Spleen (tissue), 11 donors: ENCODE measurements around the gene SEMA7A. TPM values are rescaled to one million over a fixed set of nuclear protein-coding genes. Genes with fewer than 3 reads are reported as not detected.
A peak's percentile ranks its signal among the peaks of the same experiment; 100 is the strongest.
"Not testable (repeated sequence)": the region's sequence is repeated elsewhere in the genome, so short reads cannot be mapped to it uniquely, and the experiment has no call there.

Source experiments
- DNase-seq: peaks from one replicate; pipeline ENCODE4 v3.0.0-alpha.2; 2020
- H3K27ac ChIP-seq, 8 donors: fragments of 200-600 bp; sonication (generic) in 7 of 8; 1 replicate in 4 of 8; 2 replicates in 4 of 8; pipeline versions ENCODE4 v1.5.0 to v1.8.0; 2016 to 2021; ENCODE audit warnings: inconsistent platforms in 4 of 8, mild to moderate bottlenecking in 4 of 8, moderate library complexity in 1 of 8
- H3K27me3 ChIP-seq, 7 donors: fragments of 200-600 bp; sonication (generic) in 6 of 7; replicated peaks in 1 of 7; 1 replicate in 4 of 7; 2 replicates in 3 of 7; pipeline versions ENCODE4 v1.5.0 to v1.8.0; 2016 to 2021; ENCODE audit warnings: inconsistent platforms in 3 of 7, mild to moderate bottlenecking in 1 of 7
- H3K36me3 ChIP-seq, 6 donors: fragments of 200-600 bp; sonication (generic) in 5 of 6; 1 replicate in 4 of 6; 2 replicates in 2 of 6; pipeline versions ENCODE4 v1.5.0 to v1.8.0; 2016 to 2021; ENCODE audit warnings: inconsistent platforms in 2 of 6
- H3K4me1 ChIP-seq, 6 donors: fragments of 200-600 bp; sonication (generic) in 5 of 6; 1 replicate in 3 of 6; 2 replicates in 3 of 6; pipeline versions ENCODE4 v1.5.0 to v1.8.0; 2016 to 2021; ENCODE audit warnings: inconsistent platforms in 3 of 6
- H3K4me3 ChIP-seq, 8 donors: fragments of 200-600 bp; sonication (generic) in 7 of 8; 1 replicate in 4 of 8; 2 replicates in 4 of 8; pipeline versions ENCODE4 v1.5.0 to v1.8.0; 2016 to 2021; ENCODE audit warnings: inconsistent platforms in 4 of 8, mild to moderate bottlenecking in 4 of 8, moderate library complexity in 2 of 8
- H3K9me3 ChIP-seq, 8 donors: fragments of 200-600 bp; sonication (generic) in 7 of 8; 1 replicate in 4 of 8; 2 replicates in 4 of 8; pipeline versions ENCODE4 v1.5.0 to v1.8.0; 2016 to 2021; ENCODE audit warnings: inconsistent platforms in 4 of 8
- CTCF ChIP-seq, 11 experiments: fragments of 200-600 bp in 7 of 11; fragments of 450-650 bp in 4 of 11; sonication (generic) in 4 of 11; IDR thresholded peaks in 8 of 11; conservative IDR thresholded peaks in 3 of 11; 1 replicate in 7 of 11; 2 replicates in 4 of 11; pipeline versions ENCODE4 v1.4.0 to v1.8.0; 2016 to 2021; ENCODE audit warnings: antibody characterized with exemption in 11 of 11, inconsistent platforms in 4 of 11, mild to moderate bottlenecking in 1 of 11
- POLR2A ChIP-seq, 3 donors: fragments of 450-650 bp; IDR thresholded peaks; one replicate each; pipeline ENCODE4 v1.5.1; 2017; ENCODE audit warnings: antibody characterized with exemption in 3 of 3, mild to moderate bottlenecking in 1 of 3
- POLR2AphosphoS5 ChIP-seq, 3 donors: sonication (generic); formaldehyde crosslinking; IDR thresholded peaks; one replicate each; pipeline ENCODE4 v1.5.1; 2017; ENCODE audit warnings: antibody characterized with exemption in 3 of 3
- WGBS, 5 donors: extraction: QIAGEN DNeasy Blood & Tissue Kit in 3 of 5; methylation state at CpG; one replicate each; pipeline versions ENCODE4 v1.1.5 to v1.1.7; 2013 to 2018; 5-methylcytosine and 5-hydroxymethylcytosine counted together
- intact Hi-C: fragments of 100-400 bp; cut with DNase I; formaldehyde crosslinking; loops from one replicate; pipeline ENCODE4 v1.15.0; 2023; ENCODE audit warnings: low total_unique reads
- polyA plus RNA-seq, 3 donors: library from polyadenylated mRNA; stranded (reverse); fragments of 200-250 nt; gene quantifications; one replicate each; pipeline ENCODE4 v1.2.1, GENCODE V29; 2013
- total RNA-seq, 7 donors: library from RNA; depleted of rRNA in 3 of 7; stranded (reverse); fragments of >200 nt in 3 of 7; fragmentation: NEBNext Ultra II Directional in 4 of 7; extraction: Animal tissue kit (Norgen Biotek cat#: 25700) in 4 of 7; gene quantifications; one replicate each; pipeline versions ENCODE4 v1.1.0 to v1.2.1, GENCODE V29; 2016 to 2021
- donor health status: healthy with polysubstance abuse.
- donor health status: DM: no; HTN: no; CAD: no; lungs with moderate emphysema.
- donor health status: DM: no; HTN: no; CAD: no.
- donor health status: Bipolar disorder and iron deficiency.
- donor health status: healthy.
- donor health status: DM: no; HTN: no; CAD: no.
- donor health status: DM: yes; HTN: yes; CAD: no.

The SEMA7A gene
- total and polyA plus RNA-seq, 10 donors = 41.6 to 154 (median 127) TPM

GRCh38 chr15:74392451-74392830, 41.3 kb downstream of the SEMA7A start:
- intact Hi-C loops = no loop called here
- peak overlapping the region in 2 of 8 donors; percentile 16 to 88 for H3K27ac ChIP-seq
- no peaks in the 10 kb centered on the region for H3K9me3 ChIP-seq
- H3K4me3 ChIP-seq = no peak overlapping the region
- no peak for TF ChIP-seq POLR2A (IDR thresholded peaks at IDR 0.05)
- TF ChIP-seq CTCF (IDR thresholded peaks at IDR 0.05 in 8 of 11, conservative IDR thresholded peaks at IDR 0.05 in 3 of 11) = no peak
- no peak for TF ChIP-seq POLR2AphosphoS5 (IDR thresholded peaks at IDR 0.05)
- no peaks in the 10 kb centered on the region for H3K36me3 ChIP-seq
- WGBS, 5 donors = 41 to 58% (median 47%) methylated on average over 8 of the region's 8 CpGs
- peaks cover 16 to 99% (median 62%) of the 10 kb centered on the region in 6 donors for H3K4me1 ChIP-seq
- no peaks in the 10 kb centered on the region for H3K27me3 ChIP-seq
- no peak for DNase-seq

GRCh38 chr15:74391582-74392450, 41.9 kb downstream of the SEMA7A start:
- WGBS, 5 donors = 67 to 79% (median 73%) methylated on average over 9 of the region's 9 CpGs
- TF ChIP-seq CTCF (IDR thresholded peaks at IDR 0.05 in 8 of 11, conservative IDR thresholded peaks at IDR 0.05 in 3 of 11) = no peak
- no peak for TF ChIP-seq POLR2A (IDR thresholded peaks at IDR 0.05)
- TF ChIP-seq POLR2AphosphoS5 (IDR thresholded peaks at IDR 0.05) = no peak
- H3K27ac ChIP-seq = peak overlapping the region in 3 of 8 donors; percentile 28 to 88 (median 61)

GRCh38 chr15:74390647-74391288, 43.0 kb downstream of the SEMA7A start:
- no peaks in the 10 kb centered on the region for H3K27me3 ChIP-seq
- no peak overlapping the region for H3K4me3 ChIP-seq
- intact Hi-C loops = no loop called here
- TF ChIP-seq POLR2AphosphoS5 (IDR thresholded peaks at IDR 0.05) (no peak), CTCF (IDR thresholded peaks at IDR 0.05 in 8 of 11, conservative IDR thresholded peaks at IDR 0.05 in 3 of 11) (no peak), POLR2A (IDR thresholded peaks at IDR 0.05) (no peak)
- DNase-seq = no peak
- no peaks in the 10 kb centered on the region for H3K36me3 ChIP-seq
- peaks cover 17 to 99% (median 63%) of the 10 kb centered on the region in 6 donors for H3K4me1 ChIP-seq
- WGBS, 5 donors = 46 to 61% (median 51%) methylated on average over 11 to 12 of the region's 12 CpGs
- peak overlapping the region in 3 of 8 donors; percentile 28 to 88 (median 61) for H3K27ac ChIP-seq
- H3K9me3 ChIP-seq = no peaks in the 10 kb centered on the region

More at GRCh38 chr15:74391582-74392450, 41.9 kb downstream of the SEMA7A start:
- no peaks in the 10 kb centered on the region for H3K27me3 ChIP-seq
- no peak for DNase-seq
- H3K4me1 ChIP-seq = peaks cover 15 to 99% (median 63%) of the 10 kb centered on the region in 6 donors
- no peak overlapping the region for H3K4me3 ChIP-seq
- no peaks in the 10 kb centered on the region for H3K36me3 ChIP-seq
- intact Hi-C loops = no loop called here
- no peaks in the 10 kb centered on the region for H3K9me3 ChIP-seq

- H3K4me3 ChIP-seq, H3K9me3 ChIP-seq, H3K27me3 ChIP-seq, intact Hi-C loops, H3K36me3 ChIP-seq, DNase-seq: not testable (repeated sequence)
- Histone ChIP-seq H3K27ac (peak overlapping the region in 3 of 8 donors; percentile 28 to 88 (median 61)), H3K4me1 (peaks cover 23 to 99% (median 64%) of the 10 kb centered on the region in 6 donors)
- 87 to 95% (median 92%) methylated on average over 11 of the region's 11 CpGs for WGBS, 5 donors
Measured at GRCh38 chr15:74390049-74390646, 43.6 kb downstream of the SEMA7A start.
